PC-3 (cell line): ENCODE results near the gene WDSUB1. TPM values are rescaled to one million over a fixed set of nuclear protein-coding genes. Genes with fewer than 3 reads are reported as not detected.

ENCODE experiments used
- ATAC-seq: fragments of 200-7000 bp; cut with Tn5 transposase; 2 replicates; pipeline ENCODE4 v1.9.1; 2020; ENCODE audit warnings: mild to moderate bottlenecking, moderate library complexity
- BruUV-seq: library from RNA; stranded (reverse); fragments of 400-500 nt; replicated peaks from 2 replicates; lab custom pipeline; 2021; lab: Mats Ljungman, UMichigan
- CTCF ChIA-PET: fragments of 300-600 bp; sonication (Branson Sonifier 250); formaldehyde crosslinking; loops from one replicate; lab custom pipeline; 2022; ENCODE audit warnings: antibody characterized with exemption; lab: Charles Lee
- POLR2A ChIA-PET: fragments of 300-600 bp; sonication (Branson Sonifier 250); formaldehyde crosslinking; loops from one replicate; lab custom pipeline; 2022; ENCODE audit warnings: antibody characterized with exemption; ENCODE audit not compliant: unreplicated experiment; lab: Charles Lee
- DNase-seq: peaks from one replicate; pipeline ENCODE4 v3.0.0-alpha.2; 2015
- H2AFZ ChIP-seq: fragments of 300-600 bp; sonication (generic); 2 replicates; pipeline ENCODE4 v1.6.0; 2016; ENCODE audit warnings: antibody characterized with exemption, low read length
- H3F3A ChIP-seq: fragments of 300-600 bp; sonication (generic); one replicate; pipeline ENCODE4 v1.6.0; 2017; ENCODE audit warnings: antibody characterized with exemption, low read length, control low read depth, mild to moderate bottlenecking; ENCODE audit not compliant: unreplicated experiment
- H3K27ac ChIP-seq: fragments of 300-600 bp; sonication (generic); 2 replicates; pipeline ENCODE4 v1.5.1; 2016; ENCODE audit warnings: mild to moderate bottlenecking, low read length
- H3K27me3 ChIP-seq: fragments of 300-600 bp; sonication (generic); 2 replicates; pipeline ENCODE4 v1.6.1; 2016; ENCODE audit warnings: low read length, mixed read lengths
- H3K36me3 ChIP-seq: fragments of 300-600 bp; sonication (generic); 2 replicates; pipeline ENCODE4 v1.6.1; 2016; ENCODE audit warnings: low read depth, mixed run types, low read length, mixed read lengths
- H3K4me1 ChIP-seq: fragments of 300-600 bp; sonication (generic); 2 replicates; pipeline ENCODE4 v1.5.1; 2016; ENCODE audit warnings: low read length; ENCODE audit not compliant: insufficient read depth
- H3K4me2 ChIP-seq: fragments of 300-600 bp; sonication (generic); 2 replicates; pipeline ENCODE4 v1.6.0; 2016; ENCODE audit warnings: low read length
- H3K4me3 ChIP-seq: fragments of 300-600 bp; sonication (generic); 2 replicates; pipeline ENCODE4 v1.5.1; 2016; ENCODE audit warnings: mild to moderate bottlenecking, low read length, mixed read lengths
- H3K79me2 ChIP-seq: fragments of 300-600 bp; sonication (generic); 2 replicates; pipeline ENCODE4 v1.6.1; 2017; ENCODE audit warnings: low read length, mixed read lengths
- H3K9ac ChIP-seq: fragments of 300-600 bp; sonication (generic); 2 replicates; pipeline ENCODE4 v1.6.0; 2016; ENCODE audit warnings: mild to moderate bottlenecking, low read length
- H3K9me2 ChIP-seq: fragments of 300-600 bp; sonication (generic); replicated peaks from 2 replicates; pipeline ENCODE4 v1.6.1; 2016; ENCODE audit warnings: mixed run types, low read length, mixed read lengths
- H3K9me3 ChIP-seq: fragments of 300-600 bp; sonication (generic); 2 replicates; pipeline ENCODE4 v1.6.1; 2016; ENCODE audit warnings: low read length, mixed read lengths
- H4K20me1 ChIP-seq: fragments of 300-600 bp; sonication (generic); 2 replicates; pipeline ENCODE4 v1.6.1; 2016; ENCODE audit warnings: low read length, mixed read lengths
- EZH2 ChIP-seq: fragments of 300-600 bp; sonication (generic); IDR thresholded peaks from one replicate; pipeline ENCODE4 v1.6.1; 2017; ENCODE audit warnings: antibody characterized with exemption, mild to moderate bottlenecking, low read length; ENCODE audit not compliant: unreplicated experiment
- EZH2phosphoT487 ChIP-seq: fragments of 300-600 bp; sonication (generic); IDR thresholded peaks from 2 replicates; pipeline ENCODE4 v1.6.1; 2018; ENCODE audit warnings: mild to moderate bottlenecking, antibody characterized with exemption, low read length, borderline replicate concordance
- intact Hi-C: fragments of 100-400 bp; cut with micrococcal nuclease; formaldehyde crosslinking; loops from 2 replicates; pipeline ENCODE4 v1.9.0; 2023
- total RNA-seq: library from RNA; depleted of rRNA; stranded (reverse); fragments of >200 nt; gene quantifications from 2 replicates; pipeline ENCODE4 v1.2.3, GENCODE V29; 2014
- TF ChIP-seq, protein P1 (sequence below): fragments of 300-600 bp; sonication (generic); conservative IDR thresholded peaks from 2 replicates; pipeline ENCODE4 v1.5.1; 2017; ENCODE audit warnings: antibody characterized with exemption, low read depth, mild to moderate bottlenecking, low read length

WDSUB1 gene
- total RNA-seq, 1 experiment from 2014 or later: 6.6 TPM

GRCh38 chr2:159281002-159281401 is 5.5 kb downstream of the WDSUB1 start:
- DNase-seq: no peak
- H3K9me2 ChIP-seq: no peaks in the 10 kb centered on the region
- ChIA-PET POLR2A (no interaction called here), CTCF (no interaction called here)
- H3K9me3 ChIP-seq: no peaks in the 10 kb centered on the region
- no peaks in the 10 kb centered on the region for H3K36me3 ChIP-seq
- no TSS peak for BruUV-seq
- H3K9ac ChIP-seq: no peak overlapping the region
- no peak for ATAC-seq
- no peak overlapping the region for H3K4me2 ChIP-seq
- intact Hi-C loops: no loop called here
- no peak overlapping the region for H3K27ac ChIP-seq
- H3K4me1 ChIP-seq: peaks cover 8% of the 10 kb centered on the region; the same call in 1 of the 2 replicates
- no peaks in the 10 kb centered on the region for H4K20me1 ChIP-seq
- TF ChIP-seq, protein P1, sequence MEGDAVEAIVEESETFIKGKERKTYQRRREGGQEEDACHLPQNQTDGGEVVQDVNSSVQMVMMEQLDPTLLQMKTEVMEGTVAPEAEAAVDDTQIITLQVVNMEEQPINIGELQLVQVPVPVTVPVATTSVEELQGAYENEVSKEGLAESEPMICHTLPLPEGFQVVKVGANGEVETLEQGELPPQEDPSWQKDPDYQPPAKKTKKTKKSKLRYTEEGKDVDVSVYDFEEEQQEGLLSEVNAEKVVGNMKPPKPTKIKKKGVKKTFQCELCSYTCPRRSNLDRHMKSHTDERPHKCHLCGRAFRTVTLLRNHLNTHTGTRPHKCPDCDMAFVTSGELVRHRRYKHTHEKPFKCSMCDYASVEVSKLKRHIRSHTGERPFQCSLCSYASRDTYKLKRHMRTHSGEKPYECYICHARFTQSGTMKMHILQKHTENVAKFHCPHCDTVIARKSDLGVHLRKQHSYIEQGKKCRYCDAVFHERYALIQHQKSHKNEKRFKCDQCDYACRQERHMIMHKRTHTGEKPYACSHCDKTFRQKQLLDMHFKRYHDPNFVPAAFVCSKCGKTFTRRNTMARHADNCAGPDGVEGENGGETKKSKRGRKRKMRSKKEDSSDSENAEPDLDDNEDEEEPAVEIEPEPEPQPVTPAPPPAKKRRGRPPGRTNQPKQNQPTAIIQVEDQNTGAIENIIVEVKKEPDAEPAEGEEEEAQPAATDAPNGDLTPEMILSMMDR: no peak
- no peak for TF ChIP-seq EZH2
- no peak for TF ChIP-seq EZH2phosphoT487
- no peak overlapping the region for H3K4me3 ChIP-seq
- H3F3A ChIP-seq: no peaks in the 10 kb centered on the region
- H3K27me3 ChIP-seq: no peaks in the 10 kb centered on the region
- H3K79me2 ChIP-seq: peaks cover 21% of the 10 kb centered on the region
- no peak overlapping the region for H2AFZ ChIP-seq

- H3K36me3 ChIP-seq: no peaks in the 10 kb centered on the region
- intact Hi-C loops: no loop called here
- H2AFZ ChIP-seq: no peak overlapping the region
- H3K9me3 ChIP-seq: no peaks in the 10 kb centered on the region
- H3K4me1 ChIP-seq: no peaks in the 10 kb centered on the region
- peaks cover 8% of the 10 kb centered on the region for H3K79me2 ChIP-seq
- CTCF ChIA-PET: interaction anchor here (0.7 kb wide), 1 partner anchor 17 kb away, joined by 3 read pairs; no protein-coding TSS in a partner anchor
- TF ChIP-seq, protein P1: no peak
- TF ChIP-seq EZH2: no peak
- no TSS peak for BruUV-seq
- no peaks in the 10 kb centered on the region for H3K27me3 ChIP-seq
- DNase-seq (no peak), ATAC-seq (no peak)
- H3F3A ChIP-seq: no peaks in the 10 kb centered on the region
- no peak overlapping the region for H3K4me2 ChIP-seq
- H3K4me3 ChIP-seq: no peak overlapping the region
- no peak overlapping the region for H3K9ac ChIP-seq
- no peaks in the 10 kb centered on the region for H3K9me2 ChIP-seq
- H4K20me1 ChIP-seq: no peaks in the 10 kb centered on the region
- no peak overlapping the region for H3K27ac ChIP-seq
- POLR2A ChIA-PET: no interaction called here
These were observed 6.8 kb downstream of the WDSUB1 start for GRCh38 chr2:159279700-159280099.

GRCh38 chr2:159275111-159275510 is 11.4 kb downstream of the WDSUB1 start:
- ATAC-seq (no peak), DNase-seq (no peak)
- Histone ChIP-seq H3F3A (no peaks in the 10 kb centered on the region), H3K9me2 (no peaks in the 10 kb centered on the region), H3K27me3 (no peaks in the 10 kb centered on the region), H2AFZ (no peak overlapping the region), H3K4me1 (no peaks in the 10 kb centered on the region), H3K36me3 (no peaks in the 10 kb centered on the region), H4K20me1 (no peaks in the 10 kb centered on the region), H3K4me3 (no peak overlapping the region), H3K27ac (no peak overlapping the region), H3K4me2 (no peak overlapping the region), H3K9me3 (no peaks in the 10 kb centered on the region), H3K79me2 (no peaks in the 10 kb centered on the region), H3K9ac (no peak overlapping the region)
- intact Hi-C loops: no loop called here
- BruUV-seq: no TSS peak
- TF ChIP-seq, protein P1: no peak
- TF ChIP-seq EZH2phosphoT487 (no peak), EZH2 (no peak)
- ChIA-PET CTCF (no interaction called here), POLR2A (no interaction called here)
